ENCODE measurements around the gene DBH.

DNA sequence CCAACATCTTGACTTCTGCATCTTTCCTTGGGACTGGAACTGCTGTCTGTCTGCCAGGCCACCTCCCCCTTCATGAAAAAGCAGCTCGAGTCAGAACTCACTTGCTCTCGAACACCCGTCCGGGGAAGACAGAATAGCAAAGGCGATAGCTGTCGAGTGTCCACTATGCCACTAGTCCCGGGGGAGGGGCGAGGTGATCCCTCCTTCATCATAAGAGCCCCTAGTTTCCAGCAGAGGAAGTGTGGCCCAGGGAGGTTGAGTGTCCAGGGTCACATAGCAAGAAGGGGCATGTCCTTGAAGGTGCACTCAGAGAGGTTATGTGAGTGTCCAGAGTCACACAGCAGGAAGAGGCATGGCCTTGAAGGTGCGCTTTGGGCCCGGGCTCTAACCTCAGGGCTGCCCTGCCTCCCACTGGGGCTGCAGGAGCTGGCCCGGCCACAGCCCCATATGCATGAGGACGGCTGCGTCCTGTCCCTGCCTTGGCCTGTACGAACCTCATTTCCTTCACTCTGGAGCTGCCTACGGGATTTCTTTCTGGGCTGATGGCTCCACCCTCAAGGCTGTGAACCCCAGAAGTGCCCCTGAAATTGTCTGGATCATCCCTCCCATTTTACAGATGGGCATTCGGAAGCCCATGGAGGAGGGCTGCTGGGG is 6.7 kb downstream of the DBH start:
- TF ChIP-seq CTCF (IDR thresholded peaks at IDR 0.05; ENCODE audit: low read depth, low read length) (no peak), EZH2phosphoT487 (IDR thresholded peaks at IDR 0.05; ENCODE audit: low read depth) (no peak)
